HEK293 (cell line): ENCODE results near the gene PAX2.

Experiments used
- CTCF ChIA-PET: fragments of 350-600 bp; formaldehyde crosslinking; extraction: SDS; loops from one replicate; lab custom pipeline; 2021; ENCODE audit warnings: antibody characterized with exemption; lab: Yijun Ruan, JAX
- POLR2A ChIA-PET: fragments of 300-600 bp; formaldehyde crosslinking; extraction: SDS; loops from one replicate; lab custom pipeline; 2020; ENCODE audit warnings: antibody characterized with exemption, inconsistent platforms; lab: Yijun Ruan, JAX
- H3K27ac ChIP-seq: fragments of 200-500 bp; sonication (Bioruptor generic); 2 replicates; pipeline ENCODE4 v1.5.1; 2014; ENCODE audit warnings: low read depth, low read length, control low read depth, inconsistent platforms; ENCODE audit errors: extremely low read depth
- H3K36me3 ChIP-seq, 2 experiments: fragments of 200-500 bp in 1 of 2; sonication (Bioruptor generic) in 1 of 2; 1 replicate in 1 of 2; 2 replicates in 1 of 2; pipeline ENCODE4 v1.5.1; 2014 to 2017; ENCODE audit warnings: inconsistent platforms in 2 of 2, low read length in 2 of 2; ENCODE audit not compliant: control insufficient read depth in 2 of 2, insufficient read depth in 1 of 2
- H3K4me1 ChIP-seq: fragments of 200-500 bp; sonication (Bioruptor generic); 2 replicates; pipeline ENCODE4 v1.5.1; 2014; ENCODE audit warnings: mild to moderate bottlenecking, low read length, inconsistent platforms; ENCODE audit not compliant: control insufficient read depth, insufficient read depth
- H3K4me3 ChIP-seq: 2 replicates; pipeline ENCODE4 v1.5.1; 2011; ENCODE audit warnings: low read depth, mild to moderate bottlenecking, control low read depth, low read length, moderate library complexity
- H3K9me3 ChIP-seq: fragments of 200-500 bp; sonication (Bioruptor generic); 2 replicates; pipeline ENCODE4 v1.5.1; 2014; ENCODE audit warnings: low read depth, low read length, inconsistent platforms; ENCODE audit not compliant: control insufficient read depth, insufficient read depth
- EGR2 ChIP-seq: fragments of 450-650 bp; formaldehyde crosslinking; IDR thresholded peaks from 2 replicates; pipeline ENCODE4 v1.5.1; 2016; ENCODE audit warnings: low read depth, missing biosample characterization, missing genetic modification characterization
- KLF7 ChIP-seq: fragments of 450-650 bp; formaldehyde crosslinking; IDR thresholded peaks from 2 replicates; pipeline ENCODE4 v1.5.1; 2016; ENCODE audit warnings: missing biosample characterization, missing genetic modification characterization, borderline replicate concordance
- PRDM10 ChIP-seq: fragments of 450-650 bp; formaldehyde crosslinking; IDR thresholded peaks from 2 replicates; pipeline ENCODE4 v1.5.1; 2016; ENCODE audit warnings: missing biosample characterization, missing genetic modification characterization
- ZBTB20 ChIP-seq: fragments of 450-650 bp; formaldehyde crosslinking; IDR thresholded peaks from 2 replicates; pipeline ENCODE4 v1.5.1; 2016; ENCODE audit warnings: missing biosample characterization, missing genetic modification characterization
- ZBTB7A ChIP-seq: fragments of 450-650 bp; formaldehyde crosslinking; IDR thresholded peaks from 2 replicates; pipeline ENCODE4 v1.5.1; 2016; ENCODE audit warnings: low read depth, missing biosample characterization, missing genetic modification characterization
- ZBTB8A ChIP-seq: fragments of 450-650 bp; formaldehyde crosslinking; IDR thresholded peaks from 2 replicates; pipeline ENCODE4 v1.5.1; 2016; ENCODE audit warnings: missing biosample characterization, missing genetic modification characterization
- ZFP37 ChIP-seq: fragments of 450-650 bp; formaldehyde crosslinking; IDR thresholded peaks from 2 replicates; pipeline ENCODE4 v1.5.1; 2016; ENCODE audit warnings: missing biosample characterization, missing genetic modification characterization
- ZFP69B ChIP-seq: fragments of 450-650 bp; formaldehyde crosslinking; IDR thresholded peaks from 2 replicates; pipeline ENCODE4 v1.5.1; 2016; ENCODE audit warnings: missing biosample characterization, missing genetic modification characterization
- ZNF23 ChIP-seq: fragments of 450-650 bp; formaldehyde crosslinking; IDR thresholded peaks from 2 replicates; pipeline ENCODE4 v1.5.1; 2016; ENCODE audit warnings: missing biosample characterization, missing genetic modification characterization, borderline replicate concordance
- ZNF521 ChIP-seq: fragments of 450-650 bp; formaldehyde crosslinking; IDR thresholded peaks from 2 replicates; pipeline ENCODE4 v1.5.1; 2017; ENCODE audit warnings: missing biosample characterization, mild to moderate bottlenecking, missing genetic modification characterization
- ZNF529 ChIP-seq: fragments of 450-650 bp; formaldehyde crosslinking; IDR thresholded peaks from 2 replicates; pipeline ENCODE4 v1.5.1; 2017; ENCODE audit warnings: missing genetic modification characterization, missing biosample characterization; ENCODE audit not compliant: insufficient replicate concordance
- ZNF596 ChIP-seq: fragments of 450-650 bp; IDR thresholded peaks from 2 replicates; pipeline ENCODE4 v1.5.0; 2018; ENCODE audit warnings: missing biosample characterization, mild to moderate bottlenecking, missing genetic modification characterization, moderate library complexity
- ZNF639 ChIP-seq: fragments of 450-650 bp; formaldehyde crosslinking; IDR thresholded peaks from 2 replicates; pipeline ENCODE4 v1.5.1; 2016; ENCODE audit warnings: missing biosample characterization, missing genetic modification characterization
- ZNF692 ChIP-seq: fragments of 450-650 bp; formaldehyde crosslinking; IDR thresholded peaks from 2 replicates; pipeline ENCODE4 v1.5.1; 2016; ENCODE audit warnings: missing biosample characterization, missing genetic modification characterization
- ZXDB ChIP-seq: fragments of 450-650 bp; formaldehyde crosslinking; IDR thresholded peaks from 2 replicates; pipeline ENCODE4 v1.5.1; 2016; ENCODE audit warnings: missing biosample characterization, missing genetic modification characterization
- TF ChIP-seq, protein P1 (sequence below): fragments of 450-650 bp; formaldehyde crosslinking; IDR thresholded peaks from 2 replicates; pipeline ENCODE4 v1.5.1; 2016; ENCODE audit warnings: missing biosample characterization, missing genetic modification characterization, borderline replicate concordance

Gene PAX2

DNA sequence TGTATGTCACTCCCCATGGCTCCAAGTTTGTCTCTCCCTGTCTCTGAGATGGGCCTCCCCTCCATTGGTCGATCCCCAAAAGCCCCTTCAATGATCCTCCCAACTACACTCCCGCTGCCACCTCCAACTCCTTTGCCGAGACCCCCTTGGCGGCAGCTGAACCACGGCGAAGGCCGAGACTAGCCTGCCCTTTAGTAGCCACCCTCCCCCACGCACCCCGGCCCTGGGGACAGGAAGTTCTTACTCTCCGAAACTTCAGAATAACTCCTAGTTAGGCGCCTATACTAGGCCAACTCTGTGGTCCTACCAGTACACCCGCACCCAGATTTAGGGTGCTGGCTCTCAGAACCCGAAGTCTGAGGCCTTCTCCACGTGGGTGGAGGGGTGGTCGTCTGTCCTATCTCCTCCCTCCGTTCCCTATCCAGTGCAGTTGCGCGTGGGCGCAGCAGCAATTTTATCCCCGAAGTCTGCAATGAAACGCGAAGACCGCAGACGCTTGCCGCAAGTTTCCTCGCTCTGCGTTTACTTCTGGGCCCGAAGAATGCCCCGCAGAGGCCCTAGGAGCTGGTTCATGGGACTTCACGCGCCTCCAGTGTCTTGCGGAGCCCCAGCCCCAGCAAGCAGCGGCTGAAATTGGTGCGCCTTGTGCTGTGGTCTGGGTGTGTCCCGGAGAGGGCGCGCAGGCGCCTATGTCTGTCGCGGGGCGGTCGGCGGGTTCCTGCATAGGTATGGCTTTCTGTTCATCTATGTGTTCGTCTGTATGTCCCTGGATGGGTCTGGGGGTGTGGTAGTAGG, 84.7 kb downstream of the PAX2 start:
- H3K4me1 ChIP-seq: no peaks in the 10 kb centered on the region
- no peaks in the 10 kb centered on the region for H3K36me3 ChIP-seq
- H3K4me3 ChIP-seq: no peak overlapping the region
- H3K27ac ChIP-seq: no peak overlapping the region
- no peak for TF ChIP-seq ZBTB7A (tag by site-specific recombination)
- no peak for TF ChIP-seq ZNF692
- no peak for TF ChIP-seq ZBTB8A
- TF ChIP-seq PRDM10 (tag by site-specific recombination): no peak
- TF ChIP-seq KLF7: no peak
- TF ChIP-seq ZFP37 (tag by site-specific recombination): no peak
- TF ChIP-seq ZNF521 (tag by site-specific recombination): no peak
- TF ChIP-seq ZNF529 (tag by site-specific recombination): no peak
- TF ChIP-seq ZNF596 (tag by site-specific recombination): no peak
- no peak for TF ChIP-seq ZNF639 (tag by site-specific recombination)
- TF ChIP-seq ZXDB: no peak
- no peak for TF ChIP-seq ZBTB20 (tag by site-specific recombination)
- no peak for TF ChIP-seq ZNF23
- no peak for TF ChIP-seq ZFP69B (tag by site-specific recombination)
- CTCF ChIA-PET: interaction anchor here (0.6 kb wide), 2 partner anchors 48 to 86 kb away, joined by 3 read pairs; no protein-coding TSS in a partner anchor
- POLR2A ChIA-PET: no interaction called here
- no peaks in the 10 kb centered on the region for H3K9me3 ChIP-seq

GRCh38 chr10:100830728-100831111, 85.3 kb downstream of the PAX2 start:
- TF ChIP-seq EGR2: 0 out of 2 replicates have a peak, but pooled peaks have one; percentile 20
- TF ChIP-seq, protein P1, sequence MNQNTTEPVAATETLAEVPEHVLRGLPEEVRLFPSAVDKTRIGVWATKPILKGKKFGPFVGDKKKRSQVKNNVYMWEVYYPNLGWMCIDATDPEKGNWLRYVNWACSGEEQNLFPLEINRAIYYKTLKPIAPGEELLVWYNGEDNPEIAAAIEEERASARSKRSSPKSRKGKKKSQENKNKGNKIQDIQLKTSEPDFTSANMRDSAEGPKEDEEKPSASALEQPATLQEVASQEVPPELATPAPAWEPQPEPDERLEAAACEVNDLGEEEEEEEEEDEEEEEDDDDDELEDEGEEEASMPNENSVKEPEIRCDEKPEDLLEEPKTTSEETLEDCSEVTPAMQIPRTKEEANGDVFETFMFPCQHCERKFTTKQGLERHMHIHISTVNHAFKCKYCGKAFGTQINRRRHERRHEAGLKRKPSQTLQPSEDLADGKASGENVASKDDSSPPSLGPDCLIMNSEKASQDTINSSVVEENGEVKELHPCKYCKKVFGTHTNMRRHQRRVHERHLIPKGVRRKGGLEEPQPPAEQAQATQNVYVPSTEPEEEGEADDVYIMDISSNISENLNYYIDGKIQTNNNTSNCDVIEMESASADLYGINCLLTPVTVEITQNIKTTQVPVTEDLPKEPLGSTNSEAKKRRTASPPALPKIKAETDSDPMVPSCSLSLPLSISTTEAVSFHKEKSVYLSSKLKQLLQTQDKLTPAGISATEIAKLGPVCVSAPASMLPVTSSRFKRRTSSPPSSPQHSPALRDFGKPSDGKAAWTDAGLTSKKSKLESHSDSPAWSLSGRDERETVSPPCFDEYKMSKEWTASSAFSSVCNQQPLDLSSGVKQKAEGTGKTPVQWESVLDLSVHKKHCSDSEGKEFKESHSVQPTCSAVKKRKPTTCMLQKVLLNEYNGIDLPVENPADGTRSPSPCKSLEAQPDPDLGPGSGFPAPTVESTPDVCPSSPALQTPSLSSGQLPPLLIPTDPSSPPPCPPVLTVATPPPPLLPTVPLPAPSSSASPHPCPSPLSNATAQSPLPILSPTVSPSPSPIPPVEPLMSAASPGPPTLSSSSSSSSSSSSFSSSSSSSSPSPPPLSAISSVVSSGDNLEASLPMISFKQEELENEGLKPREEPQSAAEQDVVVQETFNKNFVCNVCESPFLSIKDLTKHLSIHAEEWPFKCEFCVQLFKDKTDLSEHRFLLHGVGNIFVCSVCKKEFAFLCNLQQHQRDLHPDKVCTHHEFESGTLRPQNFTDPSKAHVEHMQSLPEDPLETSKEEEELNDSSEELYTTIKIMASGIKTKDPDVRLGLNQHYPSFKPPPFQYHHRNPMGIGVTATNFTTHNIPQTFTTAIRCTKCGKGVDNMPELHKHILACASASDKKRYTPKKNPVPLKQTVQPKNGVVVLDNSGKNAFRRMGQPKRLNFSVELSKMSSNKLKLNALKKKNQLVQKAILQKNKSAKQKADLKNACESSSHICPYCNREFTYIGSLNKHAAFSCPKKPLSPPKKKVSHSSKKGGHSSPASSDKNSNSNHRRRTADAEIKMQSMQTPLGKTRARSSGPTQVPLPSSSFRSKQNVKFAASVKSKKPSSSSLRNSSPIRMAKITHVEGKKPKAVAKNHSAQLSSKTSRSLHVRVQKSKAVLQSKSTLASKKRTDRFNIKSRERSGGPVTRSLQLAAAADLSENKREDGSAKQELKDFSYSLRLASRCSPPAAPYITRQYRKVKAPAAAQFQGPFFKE (tag by site-specific recombination): no peak
- ChIA-PET CTCF (interaction anchor here (0.6 kb wide), 2 partner anchors 48 to 86 kb away, joined by 3 read pairs; no protein-coding TSS in a partner anchor), POLR2A (no interaction called here)
- Histone ChIP-seq H3K9me3 (no peaks in the 10 kb centered on the region), H3K27ac (no peak overlapping the region), H3K4me3 (no peak overlapping the region), H3K36me3 (no peaks in the 10 kb centered on the region), H3K4me1 (no peaks in the 10 kb centered on the region)
